Activated naive CD8-positive, alpha-beta T cell treated with anti-CD3 and anti-CD28 coated beads, Interleukin-2, amount 10 ng/mL, durations not matched to agents 7 days and 5 days (primary cell): Measurements from ENCODE around the gene ARMC5. TPM values are rescaled to one million over a fixed set of nuclear protein-coding genes. Genes with fewer than 3 reads are reported as not detected.
"Not testable (repeated sequence)": the region's sequence is repeated elsewhere in the genome, so short reads cannot be mapped to it uniquely, and the experiment has no call there.

ENCODE experiments used
- ATAC-seq: fragments of 150-1000 bp; cut with Tn5 transposase; one replicate; pipeline ENCODE4 v1.10.0; 2021; ENCODE audit warnings: low read depth, moderate library complexity
- POLR2A ChIA-PET: fragments of 350-600 bp; sonication (Branson Sonifier 250); formaldehyde crosslinking; loops from one replicate; lab custom pipeline; 2021; ENCODE audit warnings: antibody characterized with exemption; lab: Charles Lee
- DNase-seq: peaks from one replicate; pipeline ENCODE4 v3.0.0; 2021
- H3K27ac Mint-ChIP-seq: one replicate; pipeline ENCODE4 v1.8.0; 2022; ENCODE audit warnings: mild to moderate bottlenecking, mixed read lengths
- H3K27me3 Mint-ChIP-seq: one replicate; pipeline ENCODE4 v1.8.0; 2022; ENCODE audit warnings: mild to moderate bottlenecking, moderate library complexity, mixed read lengths
- H3K36me3 Mint-ChIP-seq: one replicate; pipeline ENCODE4 v1.8.0; 2021; ENCODE audit warnings: mild to moderate bottlenecking, mixed read lengths
- H3K4me1 Mint-ChIP-seq: one replicate; pipeline ENCODE4 v1.8.0; 2021; ENCODE audit warnings: mixed read lengths
- H3K4me3 Mint-ChIP-seq: one replicate; pipeline ENCODE4 v1.8.0; 2022; ENCODE audit warnings: mild to moderate bottlenecking, moderate library complexity, mixed read lengths
- H3K9me3 Mint-ChIP-seq: one replicate; pipeline ENCODE4 v1.8.0; 2021; ENCODE audit warnings: mixed read lengths
- total RNA-seq, 2 experiments: library from RNA; stranded (reverse); gene quantifications; one replicate each; pipeline ENCODE4 v1.2.3, GENCODE V29; 2021

The ARMC5 gene, protein sequence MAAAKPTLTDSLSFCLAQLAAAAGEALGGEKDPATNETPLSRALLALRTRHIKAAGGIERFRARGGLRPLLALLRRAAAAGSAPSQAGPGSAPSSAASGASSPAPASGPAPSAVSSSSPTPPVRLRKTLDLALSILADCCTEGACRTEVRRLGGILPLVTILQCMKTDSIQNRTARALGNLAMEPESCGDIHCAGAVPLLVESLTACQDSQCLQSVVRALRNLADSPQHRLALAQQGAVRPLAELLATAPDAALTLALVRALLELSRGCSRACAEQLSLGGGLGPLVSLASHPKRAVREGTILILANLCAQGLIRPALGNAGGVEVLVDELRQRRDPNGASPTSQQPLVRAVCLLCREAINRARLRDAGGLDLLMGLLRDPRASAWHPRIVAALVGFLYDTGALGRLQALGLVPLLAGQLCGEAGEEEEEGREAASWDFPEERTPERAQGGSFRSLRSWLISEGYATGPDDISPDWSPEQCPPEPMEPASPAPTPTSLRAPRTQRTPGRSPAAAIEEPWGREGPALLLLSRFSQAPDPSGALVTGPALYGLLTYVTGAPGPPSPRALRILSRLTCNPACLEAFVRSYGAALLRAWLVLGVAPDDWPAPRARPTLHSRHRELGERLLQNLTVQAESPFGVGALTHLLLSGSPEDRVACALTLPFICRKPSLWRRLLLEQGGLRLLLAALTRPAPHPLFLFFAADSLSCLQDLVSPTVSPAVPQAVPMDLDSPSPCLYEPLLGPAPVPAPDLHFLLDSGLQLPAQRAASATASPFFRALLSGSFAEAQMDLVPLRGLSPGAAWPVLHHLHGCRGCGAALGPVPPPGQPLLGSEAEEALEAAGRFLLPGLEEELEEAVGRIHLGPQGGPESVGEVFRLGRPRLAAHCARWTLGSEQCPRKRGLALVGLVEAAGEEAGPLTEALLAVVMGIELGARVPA
- 10 to 100 TPM; 12.9 to 13.6 TPM for total RNA-seq

DNA sequence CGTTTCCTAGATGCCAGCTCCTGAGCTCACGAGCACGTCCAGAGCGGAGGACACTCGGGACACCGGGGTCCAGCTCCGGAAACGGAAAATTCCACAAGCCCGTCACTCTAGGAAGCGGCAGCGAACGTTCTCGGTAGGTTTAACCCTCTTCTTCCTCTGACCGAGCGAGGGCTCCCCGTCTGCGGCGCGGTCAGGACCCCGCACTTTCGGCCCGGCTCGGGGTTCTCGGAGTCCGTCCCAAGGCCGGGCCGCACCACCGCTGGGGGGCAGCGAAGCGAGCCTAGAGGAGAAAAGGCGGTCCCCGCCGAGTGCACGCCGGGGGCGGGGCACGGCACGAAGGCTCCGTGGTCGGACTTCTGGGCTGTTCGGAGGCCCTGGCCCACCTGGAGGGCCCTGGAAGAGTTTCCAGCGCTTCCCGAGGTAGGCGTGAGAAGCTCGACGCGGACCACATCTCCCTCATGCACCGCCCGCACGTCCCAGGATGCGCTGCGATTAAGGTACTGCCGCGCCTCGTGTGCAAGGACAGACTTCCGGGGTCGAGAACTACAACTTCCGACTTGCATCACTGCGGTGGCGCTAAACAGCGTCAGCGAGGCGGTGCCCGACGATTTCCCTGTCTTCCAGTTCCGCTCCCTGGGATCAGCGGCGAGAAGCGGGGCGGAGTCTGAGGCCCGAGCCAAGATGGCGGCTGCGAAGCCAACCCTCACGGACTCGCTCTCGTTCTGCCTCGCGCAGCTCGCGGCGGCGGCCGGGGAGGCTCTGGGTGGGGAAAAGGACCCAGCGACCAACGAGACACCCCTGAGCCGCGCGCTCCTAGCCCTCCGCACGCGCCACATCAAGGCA lies at the start of gene ARMC5:
TSS of gene ARMC5 (plus strand) at position 658 of the 843 bp plus-strand sequence. CDS start at position 682, 24 bp downstream.
- POLR2A ChIA-PET, result interaction anchor here (0.7 to 5.9 kb wide), 27 partner anchors 13 to 517 kb away, joined by 3 to 36 read pairs (median 5); partner anchors contain the start of genes FUS, KAT8, PYCARD and RUSF1
- H3K4me1 Mint-ChIP-seq, result peaks cover 38% of the 10 kb centered on the region
- H3K4me3 Mint-ChIP-seq, result peak within 1 kb of the TSS; percentile 92
- no peaks in the 10 kb centered on the region for H3K27me3 Mint-ChIP-seq
- ATAC-seq (peak; percentile 66), DNase-seq (peak; percentile 95)
- peaks cover 14% of the 10 kb centered on the region for H3K36me3 Mint-ChIP-seq
- no peaks in the 10 kb centered on the region for H3K9me3 Mint-ChIP-seq
- H3K27ac Mint-ChIP-seq, result peak within 1 kb of the TSS; percentile 97

DNA sequence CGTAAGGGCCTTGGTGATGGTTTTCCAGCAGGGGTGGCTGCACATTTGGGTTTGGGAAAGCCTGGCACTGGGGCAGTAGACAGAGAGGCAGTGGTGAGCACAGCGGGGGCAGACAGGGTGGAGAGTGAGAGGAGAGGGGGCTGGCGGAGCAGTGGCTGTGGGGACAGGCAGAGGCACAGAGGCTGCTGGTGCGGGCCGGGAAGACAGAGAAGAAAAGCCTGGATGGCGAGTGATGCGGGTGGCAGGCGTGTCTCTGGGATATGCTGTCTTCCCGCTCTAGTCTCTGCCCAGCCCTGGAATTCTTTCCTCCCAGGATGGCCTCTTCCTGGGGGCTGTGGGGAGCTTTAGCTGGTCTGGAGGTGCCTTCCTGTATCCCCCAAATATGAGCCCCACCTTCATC lies 49.2 kb upstream of the ARMC5 start:
- DNase-seq, result no peak
- H3K27me3 Mint-ChIP-seq, result peaks cover 20% of the 10 kb centered on the region
- H3K9me3 Mint-ChIP-seq, result no peaks in the 10 kb centered on the region
- ATAC-seq, result no peak
- H3K36me3 Mint-ChIP-seq, result no peaks in the 10 kb centered on the region
- H3K4me3 Mint-ChIP-seq, result no peak overlapping the region
- peak overlapping the region; percentile 36 for H3K27ac Mint-ChIP-seq
- POLR2A ChIA-PET, result no interaction called here
- H3K4me1 Mint-ChIP-seq, result peaks cover 25% of the 10 kb centered on the region

DNA sequence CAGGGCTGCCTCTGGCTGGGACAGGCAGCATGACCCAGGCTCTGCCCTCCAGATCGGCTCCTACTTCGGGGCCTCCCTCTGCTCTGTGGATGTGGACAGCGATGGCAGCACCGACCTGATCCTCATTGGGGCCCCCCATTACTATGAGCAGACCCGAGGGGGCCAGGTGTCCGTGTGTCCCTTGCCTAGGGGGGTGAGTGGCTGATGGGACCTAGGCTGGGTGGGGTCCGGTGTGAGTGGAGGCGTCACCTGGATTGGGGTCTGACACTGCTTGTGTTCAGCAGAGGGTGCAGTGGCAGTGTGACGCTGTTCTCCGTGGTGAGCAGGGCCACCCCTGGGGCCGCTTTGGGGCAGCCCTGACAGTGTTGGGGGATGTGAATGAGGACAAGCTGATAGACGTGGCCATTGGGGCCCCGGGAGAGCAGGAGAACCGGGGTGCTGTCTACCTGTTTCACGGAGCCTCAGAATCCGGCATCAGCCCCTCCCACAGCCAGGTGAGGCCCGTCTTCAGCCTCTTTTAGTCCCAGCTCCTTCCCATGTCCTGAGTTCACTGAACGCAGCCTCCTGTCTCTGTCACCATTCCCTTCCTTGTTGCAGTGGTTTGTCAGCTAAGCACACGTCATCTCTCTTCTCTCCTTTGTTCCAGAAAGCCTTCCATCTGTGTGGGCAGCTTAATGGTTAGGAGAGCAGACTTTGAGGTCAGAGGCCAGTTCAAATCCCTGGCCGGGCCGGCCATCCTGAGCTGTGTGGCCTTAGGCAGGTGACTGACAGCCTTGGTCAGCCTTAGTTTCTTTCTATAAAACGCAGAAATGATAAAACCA lies 48.1 kb upstream of the ARMC5 start:
- POLR2A ChIA-PET, result no interaction called here
- peaks cover 20% of the 10 kb centered on the region for H3K27me3 Mint-ChIP-seq
- no peak for DNase-seq
- H3K4me3 Mint-ChIP-seq, result no peak overlapping the region
- peaks cover 35% of the 10 kb centered on the region for H3K4me1 Mint-ChIP-seq
- no peak for ATAC-seq
- no peak overlapping the region for H3K27ac Mint-ChIP-seq
- H3K36me3 Mint-ChIP-seq, result no peaks in the 10 kb centered on the region
- H3K9me3 Mint-ChIP-seq, result no peaks in the 10 kb centered on the region

DNA sequence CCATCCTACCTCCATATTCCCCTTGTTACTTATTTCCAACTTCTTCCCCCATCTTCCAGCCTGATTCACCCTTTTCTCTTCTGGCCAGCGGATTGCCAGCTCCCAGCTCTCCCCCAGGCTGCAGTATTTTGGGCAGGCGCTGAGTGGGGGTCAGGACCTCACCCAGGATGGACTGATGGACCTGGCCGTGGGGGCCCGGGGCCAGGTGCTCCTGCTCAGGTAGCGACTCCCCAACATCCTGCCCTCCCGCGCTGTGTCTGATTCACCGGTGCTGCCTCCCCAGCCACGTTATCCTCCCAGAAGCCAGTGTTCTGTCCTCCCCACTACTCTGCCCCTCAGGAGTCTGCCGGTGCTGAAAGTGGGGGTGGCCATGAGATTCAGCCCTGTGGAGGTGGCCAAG lies 46.6 kb upstream of the ARMC5 start:
- peaks cover 16% of the 10 kb centered on the region for H3K27me3 Mint-ChIP-seq
- peaks cover 6% of the 10 kb centered on the region for H3K36me3 Mint-ChIP-seq
- no peak for DNase-seq
- H3K4me1 Mint-ChIP-seq, result peaks cover 37% of the 10 kb centered on the region
- ATAC-seq, result no peak
- peak overlapping the region; percentile 31 for H3K27ac Mint-ChIP-seq
- POLR2A ChIA-PET, result no interaction called here
- no peaks in the 10 kb centered on the region for H3K9me3 Mint-ChIP-seq
- no peak overlapping the region for H3K4me3 Mint-ChIP-seq

DNA sequence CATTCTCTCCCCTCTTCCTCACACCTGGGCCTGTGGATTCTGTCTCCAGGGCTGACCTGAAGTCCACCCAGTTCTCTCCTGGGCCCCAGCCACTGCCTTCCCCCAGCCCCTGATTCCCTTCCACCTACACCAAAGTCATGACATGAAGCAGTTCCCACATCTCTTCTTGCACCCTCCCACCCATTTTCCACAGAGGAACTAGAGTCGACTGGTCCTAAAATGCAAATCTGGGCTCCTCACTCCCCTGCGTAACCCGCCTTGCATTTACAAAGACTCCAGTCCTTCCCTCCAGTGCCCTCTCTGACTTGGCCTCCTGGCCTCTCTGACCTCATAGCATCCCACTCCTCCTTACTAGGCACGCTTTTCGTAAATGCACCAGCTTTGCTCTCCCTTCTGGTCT lies 45.9 kb upstream of the ARMC5 start:
- ATAC-seq, result no peak
- peaks cover 14% of the 10 kb centered on the region for H3K27me3 Mint-ChIP-seq

DNA sequence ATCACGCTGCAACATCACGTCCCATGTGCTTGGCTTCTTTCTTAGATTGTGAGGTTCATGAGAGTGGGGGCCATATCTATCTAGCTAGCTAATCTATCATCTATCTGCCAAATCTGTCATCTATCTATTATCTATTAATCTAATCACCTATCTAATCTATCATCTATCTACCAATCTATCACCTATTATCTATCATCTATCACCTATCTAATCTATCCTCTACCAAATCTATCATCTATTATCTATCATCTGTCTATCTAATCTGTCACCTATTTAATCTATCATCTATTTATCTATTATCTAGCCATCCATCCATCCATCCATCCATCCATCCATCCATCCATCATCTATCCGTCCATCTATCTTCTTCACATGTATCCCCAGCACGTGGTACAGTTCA lies 45.4 kb upstream of the ARMC5 start:
- H3K4me1 Mint-ChIP-seq, result peaks cover 45% of the 10 kb centered on the region
- H3K27me3 Mint-ChIP-seq, result peaks cover 13% of the 10 kb centered on the region
- ATAC-seq, result no peak
- POLR2A ChIA-PET, result interaction anchor here (0.6 kb wide), 2 partner anchors 21 to 28 kb away, joined by 4 to 7 read pairs; no protein-coding TSS in a partner anchor
- peaks cover 6% of the 10 kb centered on the region for H3K9me3 Mint-ChIP-seq
- H3K27ac Mint-ChIP-seq, result no peak overlapping the region
- no peak for DNase-seq
- no peak overlapping the region for H3K4me3 Mint-ChIP-seq
- H3K36me3 Mint-ChIP-seq, result peaks cover 13% of the 10 kb centered on the region

More for the DNA sequence above, 45.9 kb upstream of the ARMC5 start:
- POLR2A ChIA-PET, result no interaction called here
- no peak for DNase-seq
- no peak overlapping the region for H3K4me3 Mint-ChIP-seq
- H3K9me3 Mint-ChIP-seq, result peaks cover 5% of the 10 kb centered on the region
- H3K36me3 Mint-ChIP-seq, result peaks cover 12% of the 10 kb centered on the region
- H3K4me1 Mint-ChIP-seq, result peaks cover 44% of the 10 kb centered on the region
- H3K27ac Mint-ChIP-seq, result peak overlapping the region; percentile 62

DNA sequence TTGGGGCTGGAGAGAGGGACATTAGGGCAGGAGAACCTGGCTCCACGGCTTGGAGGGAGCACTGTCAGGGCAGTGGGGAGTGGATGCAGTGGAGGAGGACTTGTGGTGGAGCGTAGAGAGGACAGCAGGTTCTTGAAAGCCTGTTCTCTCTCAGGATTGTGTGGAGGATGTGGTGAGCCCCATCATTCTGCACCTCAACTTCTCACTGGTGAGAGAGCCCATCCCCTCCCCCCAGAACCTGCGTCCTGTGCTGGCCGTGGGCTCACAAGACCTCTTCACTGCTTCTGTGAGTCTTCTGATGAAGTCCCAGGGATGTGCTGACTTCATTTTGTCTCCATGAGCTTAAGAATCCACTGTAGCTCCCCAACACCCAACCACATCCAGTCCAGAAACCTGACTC lies 44.6 kb upstream of the ARMC5 start:
- Mint-ChIP-seq H3K27ac (peak overlapping the region; percentile 82), H3K4me1 (peaks cover 48% of the 10 kb centered on the region), H3K36me3 (peaks cover 13% of the 10 kb centered on the region), H3K4me3 (peak overlapping the region; percentile 36), H3K27me3 (peaks cover 12% of the 10 kb centered on the region), H3K9me3 (peaks cover 6% of the 10 kb centered on the region)
- DNase-seq (no peak), ATAC-seq (peak; percentile 81)
- POLR2A ChIA-PET, result interaction anchor here (0.6 kb wide), 1 partner anchor 40 kb away, joined by 4 read pairs; no protein-coding TSS in a partner anchor

DNA sequence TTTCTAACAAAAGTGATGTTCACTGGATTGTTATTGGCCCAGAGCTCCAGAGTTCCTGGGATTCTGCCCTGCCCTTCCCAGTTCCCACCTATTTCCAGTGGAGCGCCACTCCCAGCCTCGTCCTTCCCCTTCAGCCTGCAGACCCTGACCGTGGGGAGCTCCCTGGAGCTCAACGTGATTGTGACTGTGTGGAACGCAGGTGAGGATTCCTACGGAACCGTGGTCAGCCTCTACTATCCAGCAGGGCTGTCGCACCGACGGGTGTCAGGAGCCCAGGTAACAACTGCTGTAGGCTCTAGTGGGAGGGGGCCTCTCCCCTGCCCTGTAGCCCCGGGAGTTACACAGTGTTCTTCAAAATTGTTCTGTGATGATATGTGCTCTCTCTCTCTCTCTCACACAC lies 42.9 kb upstream of the ARMC5 start:
- Mint-ChIP-seq H3K27me3 (peaks cover 10% of the 10 kb centered on the region), H3K27ac (no peak overlapping the region), H3K9me3 (peaks cover 6% of the 10 kb centered on the region), H3K4me3 (peak overlapping the region; percentile 52), H3K36me3 (peaks cover 18% of the 10 kb centered on the region), H3K4me1 (peaks cover 61% of the 10 kb centered on the region)
- no peak for DNase-seq
- no peak for ATAC-seq
- POLR2A ChIA-PET, result no interaction called here

DNA sequence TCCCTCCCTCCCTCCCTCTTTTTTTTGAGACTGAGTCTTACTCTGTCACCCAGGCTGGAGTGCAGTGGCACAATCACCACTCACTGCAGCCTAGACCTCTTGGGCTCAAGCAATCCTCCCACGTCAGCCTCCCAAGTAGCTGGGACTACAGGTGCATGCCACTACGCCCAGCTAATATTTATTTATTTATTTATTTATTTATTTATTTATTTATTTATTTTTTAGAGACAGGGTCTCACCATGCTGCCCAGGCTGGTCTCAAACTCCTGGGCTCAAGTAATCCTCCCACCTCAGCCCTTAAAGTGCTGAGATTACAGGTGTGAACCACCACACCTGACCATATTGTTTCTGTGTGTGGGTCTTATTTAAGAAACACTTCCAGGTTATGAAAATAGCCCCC lies 42.3 kb upstream of the ARMC5 start:
- DNase-seq, ATAC-seq, H3K4me3 Mint-ChIP-seq, POLR2A ChIA-PET, H3K27ac Mint-ChIP-seq, H3K9me3 Mint-ChIP-seq, H3K27me3 Mint-ChIP-seq: not testable (repeated sequence)
- Mint-ChIP-seq H3K36me3 (peaks cover 18% of the 10 kb centered on the region), H3K4me1 (peaks cover 68% of the 10 kb centered on the region)

DNA sequence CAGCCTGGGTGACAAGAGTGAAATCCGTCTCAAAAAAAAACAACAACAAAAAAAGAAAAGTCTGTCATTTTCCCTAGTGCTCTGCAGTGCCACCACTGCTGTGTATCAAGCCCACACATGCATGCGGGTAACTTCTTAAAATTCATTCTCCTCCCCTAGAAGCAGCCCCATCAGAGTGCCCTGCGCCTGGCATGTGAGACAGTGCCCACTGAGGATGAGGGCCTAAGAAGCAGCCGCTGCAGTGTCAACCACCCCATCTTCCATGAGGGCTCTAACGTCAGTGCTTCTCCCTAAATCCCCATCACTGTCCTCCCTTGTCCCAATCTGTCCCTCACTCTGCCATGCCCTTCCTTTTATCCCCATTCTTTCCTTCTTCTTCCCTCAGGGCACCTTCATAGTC lies 41.4 kb upstream of the ARMC5 start:
- Mint-ChIP-seq H3K4me3 (no peak overlapping the region), H3K27ac (no peak overlapping the region), H3K4me1 (peaks cover 73% of the 10 kb centered on the region), H3K27me3 (peaks cover 6% of the 10 kb centered on the region), H3K36me3 (peaks cover 18% of the 10 kb centered on the region), H3K9me3 (peaks cover 6% of the 10 kb centered on the region)
- ATAC-seq (no peak), DNase-seq (no peak)
- POLR2A ChIA-PET, result interaction anchor here (0.6 kb wide), 1 partner anchor 32 kb away, joined by 5 read pairs; no protein-coding TSS in a partner anchor

DNA sequence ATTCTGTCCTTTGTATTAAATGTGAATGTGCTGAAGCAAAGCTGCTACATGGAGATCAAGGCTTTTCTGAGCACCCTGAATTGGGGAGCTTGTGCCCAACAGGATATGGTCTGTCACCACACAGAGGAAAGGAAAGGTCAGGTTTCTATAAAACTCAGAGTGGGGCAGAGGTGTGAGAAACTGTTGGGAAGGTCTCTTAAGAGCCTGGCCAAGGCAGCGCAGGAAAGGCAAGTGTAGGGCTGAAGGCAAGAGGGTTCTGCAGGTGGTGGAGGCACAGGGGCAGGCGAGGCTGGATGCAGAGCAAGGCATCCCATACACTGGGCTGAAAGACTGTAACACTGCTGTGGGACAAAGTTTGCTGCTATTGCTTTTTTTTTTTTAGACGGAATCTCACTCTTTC lies 39.3 kb upstream of the ARMC5 start:
- H3K4me3 Mint-ChIP-seq, result peak overlapping the region; percentile 76

More for the DNA sequence above, 39.3 kb upstream of the ARMC5 start:
- POLR2A ChIA-PET, result interaction anchor here (1.0 to 1.8 kb wide), 10 partner anchors 17 to 240 kb away, joined by 3 to 9 read pairs (median 5); partner anchors contain the start of genes FUS, ITGAX and ZNF843
- peak; percentile 56 for DNase-seq
- Mint-ChIP-seq H3K27ac (peak overlapping the region; percentile 92), H3K4me1 (peaks cover 73% of the 10 kb centered on the region), H3K9me3 (peaks cover 11% of the 10 kb centered on the region), H3K27me3 (peaks cover 2% of the 10 kb centered on the region), H3K36me3 (peaks cover 24% of the 10 kb centered on the region)
- peak; percentile 49 for ATAC-seq
